Measurements from ENCODE around the gene DENND2A. TPM values are rescaled to one million over a fixed set of nuclear protein-coding genes. Genes with fewer than 3 reads are reported as not detected.

DENND2A gene
- total and polyA plus RNA-seq, 2 experiments from 2014 or later, result 6.7 to 8.4 TPM

DNA sequence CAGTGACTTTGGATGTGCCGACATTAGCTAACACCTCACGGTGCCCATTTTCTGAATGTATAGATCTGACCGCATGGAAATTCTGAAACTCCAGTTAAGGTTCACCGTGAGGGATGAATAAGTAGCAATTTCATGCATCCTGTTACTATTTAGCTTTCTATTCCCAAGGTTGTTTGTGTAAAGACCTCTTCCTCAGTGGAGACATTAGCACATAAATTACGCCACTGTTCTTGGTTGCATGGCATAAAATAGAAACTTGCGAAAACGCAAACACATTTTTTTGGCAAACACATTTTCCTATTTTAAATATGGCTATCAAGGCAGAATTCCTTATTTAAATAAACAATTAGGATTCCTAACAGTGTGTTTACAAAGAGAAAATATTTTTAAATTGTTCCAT, 36.5 kb downstream of the DENND2A start:
- H3K79me2 ChIP-seq, result no peaks in the 10 kb centered on the region
- no peak for TF ChIP-seq EZH2 (IDR thresholded peaks at IDR 0.05; ENCODE audit: borderline replicate concordance)
- TF ChIP-seq CTCF (IDR thresholded peaks at IDR 0.05; ENCODE audit: poor library complexity), result no peak
- TF ChIP-seq EZH2phosphoT487 (IDR thresholded peaks at IDR 0.05; ENCODE audit: low read depth, severe bottlenecking, unreplicated experiment), result no peak
- no peak for DNase-seq (ENCODE audit: low spot score)
- H3K9me2 ChIP-seq (replicated peaks; ENCODE audit: insufficient read depth), result no peaks in the 10 kb centered on the region
- H3K27me3 ChIP-seq, result no peaks in the 10 kb centered on the region
- H4K20me1 ChIP-seq (ENCODE audit: insufficient read depth, poor library complexity, severe bottlenecking), result no peaks in the 10 kb centered on the region
- H3K27ac ChIP-seq, result no peak overlapping the region
- H3K4me3 ChIP-seq, result no peak overlapping the region
- H3K9me3 ChIP-seq (ENCODE audit: low read depth), result no peaks in the 10 kb centered on the region
- no peaks in the 10 kb centered on the region for H3K36me3 ChIP-seq (replicated peaks; ENCODE audit: insufficient read depth, low read depth)
- WGBS (ENCODE audit: low lambda C conversion rate, missing lambda C conversion rate), result 95% methylated on average over 7 of the region's 7 CpGs
- H2AFZ ChIP-seq, result no peak overlapping the region
- H3K4me1 ChIP-seq (ENCODE audit: insufficient read depth), result no peaks in the 10 kb centered on the region
- H3K4me2 ChIP-seq, result no peak overlapping the region

DNA sequence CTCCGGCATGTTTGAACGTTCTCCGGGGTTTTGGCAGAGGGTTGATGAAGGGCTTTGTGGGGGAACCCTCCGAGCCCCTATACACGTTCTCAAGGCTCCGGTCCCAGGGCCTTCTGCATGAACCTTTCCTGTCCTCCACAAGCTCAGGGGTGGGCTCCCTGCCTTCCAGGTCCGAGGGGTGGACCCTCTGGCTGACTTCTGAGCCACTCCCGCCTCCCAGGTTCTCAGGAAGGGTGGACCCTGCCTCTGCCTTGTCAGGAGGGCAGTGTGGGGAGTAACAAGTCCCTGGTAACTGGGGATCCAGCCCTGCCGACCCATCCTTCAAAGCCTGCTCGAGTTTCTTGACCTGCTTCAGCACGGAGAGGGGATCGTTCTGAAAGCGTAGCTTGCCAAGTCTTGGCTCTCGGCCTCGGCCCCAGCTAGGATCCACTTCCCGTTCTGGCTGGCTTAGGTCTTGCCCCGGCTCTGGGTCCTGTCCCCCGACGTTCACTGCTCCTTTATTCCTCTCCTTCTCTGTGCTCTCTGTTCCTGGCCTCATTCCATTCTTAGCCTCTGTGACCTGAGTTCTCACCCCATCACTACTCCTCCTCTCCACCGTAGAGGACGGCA, 38.9 kb downstream of the DENND2A start:
- Histone ChIP-seq H3K36me3 (replicated peaks; ENCODE audit: insufficient read depth, low read depth) (no peaks in the 10 kb centered on the region), H3K9me2 (replicated peaks; ENCODE audit: insufficient read depth) (no peaks in the 10 kb centered on the region), H3K4me1 (ENCODE audit: insufficient read depth) (no peaks in the 10 kb centered on the region), H3K9me3 (ENCODE audit: low read depth) (no peaks in the 10 kb centered on the region), H2AFZ (no peak overlapping the region), H3K27me3 (no peaks in the 10 kb centered on the region), H3K79me2 (no peaks in the 10 kb centered on the region), H3K27ac (no peak overlapping the region), H3K4me3 (no peak overlapping the region), H4K20me1 (ENCODE audit: insufficient read depth, poor library complexity, severe bottlenecking) (no peaks in the 10 kb centered on the region), H3K4me2 (no peak overlapping the region)
- DNase-seq (ENCODE audit: low spot score), result no peak
- no peak for TF ChIP-seq EZH2 (IDR thresholded peaks at IDR 0.05; ENCODE audit: borderline replicate concordance)
- TF ChIP-seq CTCF (IDR thresholded peaks at IDR 0.05; ENCODE audit: poor library complexity), result no peak
- no peak for TF ChIP-seq EZH2phosphoT487 (IDR thresholded peaks at IDR 0.05; ENCODE audit: low read depth, severe bottlenecking, unreplicated experiment)
- 92% methylated on average over 21 of the region's 21 CpGs for WGBS (ENCODE audit: low lambda C conversion rate, missing lambda C conversion rate)

DNA sequence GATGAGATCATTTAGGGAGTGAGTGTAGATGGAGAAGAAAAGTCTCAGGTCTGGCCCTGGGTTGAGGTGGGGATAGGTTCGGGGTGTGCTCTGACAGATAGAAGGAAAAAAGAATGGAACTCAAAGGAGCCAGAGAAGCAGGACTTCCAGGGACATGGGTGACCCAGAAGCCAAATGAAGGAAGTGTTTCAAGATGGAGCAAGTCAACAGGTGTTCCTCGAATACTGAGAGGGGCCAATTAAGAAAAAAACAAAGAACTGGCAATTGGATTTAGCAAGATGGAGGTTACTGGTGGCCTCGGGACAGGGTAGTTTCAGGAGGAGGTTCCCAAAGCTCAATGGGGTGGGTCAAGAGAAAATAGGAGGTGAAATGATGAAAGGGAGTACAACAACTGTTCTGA, 40.3 kb downstream of the DENND2A start:
- no peaks in the 10 kb centered on the region for H3K36me3 ChIP-seq (replicated peaks; ENCODE audit: insufficient read depth, low read depth)
- no peak overlapping the region for H3K27ac ChIP-seq
- WGBS (ENCODE audit: low lambda C conversion rate, missing lambda C conversion rate), result 97% methylated on average over 3 of the region's 3 CpGs
- no peaks in the 10 kb centered on the region for H4K20me1 ChIP-seq (ENCODE audit: insufficient read depth, poor library complexity, severe bottlenecking)
- H2AFZ ChIP-seq, result no peak overlapping the region
- no peaks in the 10 kb centered on the region for H3K9me3 ChIP-seq (ENCODE audit: low read depth)
- no peaks in the 10 kb centered on the region for H3K27me3 ChIP-seq
- no peak overlapping the region for H3K4me3 ChIP-seq
- H3K4me2 ChIP-seq, result no peak overlapping the region
- no peaks in the 10 kb centered on the region for H3K9me2 ChIP-seq (replicated peaks; ENCODE audit: insufficient read depth)
- no peaks in the 10 kb centered on the region for H3K79me2 ChIP-seq
- TF ChIP-seq CTCF (IDR thresholded peaks at IDR 0.05; ENCODE audit: poor library complexity), result no peak
- no peak for TF ChIP-seq EZH2phosphoT487 (IDR thresholded peaks at IDR 0.05; ENCODE audit: low read depth, severe bottlenecking, unreplicated experiment)
- no peak for TF ChIP-seq EZH2 (IDR thresholded peaks at IDR 0.05; ENCODE audit: borderline replicate concordance)
- H3K4me1 ChIP-seq (ENCODE audit: insufficient read depth), result no peaks in the 10 kb centered on the region
- no peak for DNase-seq (ENCODE audit: low spot score)

Measured in hepatocyte (in vitro differentiated cells).